Measurements from ENCODE around the gene THUMPD3.

DNA sequence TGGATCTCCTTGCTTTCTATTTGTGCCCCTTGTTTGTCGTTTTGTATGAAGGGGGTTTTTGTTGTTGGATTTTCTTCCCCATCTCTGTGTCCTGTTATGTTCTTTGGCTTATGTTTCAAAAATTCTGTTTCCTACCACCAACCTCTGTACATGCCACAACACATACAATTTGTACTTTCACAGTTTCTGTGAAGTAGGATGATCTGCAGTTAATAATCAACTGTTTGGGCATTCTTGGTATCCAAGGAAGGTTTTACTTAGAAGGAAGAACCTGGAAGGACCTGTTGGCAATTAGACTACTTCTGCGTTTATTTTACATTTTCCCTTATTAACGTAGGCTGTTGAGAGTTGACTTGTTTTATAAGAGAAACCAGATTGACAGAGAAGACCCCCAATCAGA, 42.9 kb downstream of the THUMPD3 start:
- TF ChIP-seq POLR2AphosphoS5 (IDR thresholded peaks at IDR 0.05; ENCODE audit: insufficient read depth in 1 of 2, low read depth in 1 of 2): no peak
- TF ChIP-seq, protein P1, sequence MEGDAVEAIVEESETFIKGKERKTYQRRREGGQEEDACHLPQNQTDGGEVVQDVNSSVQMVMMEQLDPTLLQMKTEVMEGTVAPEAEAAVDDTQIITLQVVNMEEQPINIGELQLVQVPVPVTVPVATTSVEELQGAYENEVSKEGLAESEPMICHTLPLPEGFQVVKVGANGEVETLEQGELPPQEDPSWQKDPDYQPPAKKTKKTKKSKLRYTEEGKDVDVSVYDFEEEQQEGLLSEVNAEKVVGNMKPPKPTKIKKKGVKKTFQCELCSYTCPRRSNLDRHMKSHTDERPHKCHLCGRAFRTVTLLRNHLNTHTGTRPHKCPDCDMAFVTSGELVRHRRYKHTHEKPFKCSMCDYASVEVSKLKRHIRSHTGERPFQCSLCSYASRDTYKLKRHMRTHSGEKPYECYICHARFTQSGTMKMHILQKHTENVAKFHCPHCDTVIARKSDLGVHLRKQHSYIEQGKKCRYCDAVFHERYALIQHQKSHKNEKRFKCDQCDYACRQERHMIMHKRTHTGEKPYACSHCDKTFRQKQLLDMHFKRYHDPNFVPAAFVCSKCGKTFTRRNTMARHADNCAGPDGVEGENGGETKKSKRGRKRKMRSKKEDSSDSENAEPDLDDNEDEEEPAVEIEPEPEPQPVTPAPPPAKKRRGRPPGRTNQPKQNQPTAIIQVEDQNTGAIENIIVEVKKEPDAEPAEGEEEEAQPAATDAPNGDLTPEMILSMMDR (IDR thresholded peaks at IDR 0.05): no peak

Measured in vagina (tissue), 2 donors.